CD4-positive, alpha-beta T cell (primary cell): Measurements from ENCODE around the gene PLCH2. TPM values are rescaled to one million over a fixed set of nuclear protein-coding genes. Genes with fewer than 3 reads are reported as not detected.

Experiments used
- ATAC-seq: fragments of 200-7000 bp; cut with Tn5 transposase; one replicate; pipeline ENCODE4 v1.10.0; 2022; ENCODE audit warnings: mild to moderate bottlenecking; ENCODE audit not compliant: poor library complexity
- CTCF ChIA-PET: fragments of 350-600 bp; sonication (Branson Sonifier 250); formaldehyde crosslinking; loops from one replicate; lab custom pipeline; 2021; ENCODE audit warnings: antibody characterized with exemption, inconsistent platforms; lab: Charles Lee
- POLR2A ChIA-PET: fragments of 350-600 bp; sonication (Branson Sonifier 250); formaldehyde crosslinking; loops from one replicate; lab custom pipeline; 2021; ENCODE audit warnings: antibody characterized with exemption, inconsistent platforms; lab: Charles Lee
- DNase-seq, 14 experiments: peaks; one replicate each; pipeline ENCODE4 v3.0.0-alpha.2; 2013 to 2020; ENCODE audit warnings: mixed read lengths in 2 of 14
- H3K27ac ChIP-seq, 2 donors: one replicate each; pipeline versions ENCODE4 v1.5.1 to v1.7.0; 2013; ENCODE audit warnings: low read length in 2 of 2, low read depth in 1 of 2, mild to moderate bottlenecking in 1 of 2
- H3K27me3 ChIP-seq, 2 experiments: 1 replicate in 1 of 2; 2 replicates in 1 of 2; pipeline versions ENCODE4 v1.6.1 to v1.7.0; 2013; ENCODE audit warnings: low read length in 2 of 2, control low read depth in 1 of 2, mild to moderate bottlenecking in 1 of 2, moderate library complexity in 1 of 2; ENCODE audit not compliant: insufficient read depth in 2 of 2, control insufficient read depth in 1 of 2
- H3K36me3 ChIP-seq: one replicate; pipeline ENCODE4 v1.6.1; 2013; ENCODE audit warnings: low read length, control low read depth; ENCODE audit not compliant: insufficient read depth
- H3K4me1 ChIP-seq: one replicate; pipeline ENCODE4 v1.6.1; 2013; ENCODE audit warnings: low read length, control low read depth; ENCODE audit not compliant: insufficient read depth
- H3K4me3 ChIP-seq: one replicate; pipeline ENCODE4 v1.5.1; 2013; ENCODE audit warnings: mild to moderate bottlenecking, low read length, moderate library complexity
- H3K9me3 ChIP-seq, 2 experiments: 1 replicate in 1 of 2; 2 replicates in 1 of 2; pipeline versions ENCODE4 v1.6.1 to v1.7.0; 2013; ENCODE audit warnings: low read length in 2 of 2, mild to moderate bottlenecking in 2 of 2, control low read depth in 1 of 2, moderate library complexity in 1 of 2; ENCODE audit not compliant: control insufficient read depth in 1 of 2, insufficient read depth in 1 of 2
- H3K27ac Mint-ChIP-seq: one replicate; pipeline ENCODE4 v1.8.0; 2020; ENCODE audit warnings: mixed read lengths
- H3K27me3 Mint-ChIP-seq: one replicate; pipeline ENCODE4 v1.8.0; 2021; ENCODE audit warnings: mixed read lengths
- H3K36me3 Mint-ChIP-seq: one replicate; pipeline ENCODE4 v1.8.0; 2021; ENCODE audit warnings: low read depth, mixed read lengths
- H3K4me1 Mint-ChIP-seq: one replicate; pipeline ENCODE4 v1.8.0; 2021; ENCODE audit warnings: low read depth, mixed read lengths
- H3K4me3 Mint-ChIP-seq: one replicate; pipeline ENCODE4 v1.8.0; 2020; ENCODE audit warnings: mild to moderate bottlenecking, mixed read lengths
- H3K9me3 Mint-ChIP-seq: one replicate; pipeline ENCODE4 v1.8.0; 2020; ENCODE audit warnings: mixed read lengths
- CTCF ChIP-seq: fragments of 200-600 bp; IDR thresholded peaks from one replicate; pipeline ENCODE4 v1.8.0; 2022; ENCODE audit warnings: antibody characterized with exemption, mild to moderate bottlenecking
- intact Hi-C, 2 experiments: fragments of 100-400 bp; cut with DNase I in 1 of 2; cut with micrococcal nuclease in 1 of 2; formaldehyde crosslinking; loops; one replicate each; pipeline versions ENCODE4 v1.15.1 to v1.9.0; 2023 to 2025; cut with DNase I, micrococcal nuclease
- total RNA-seq, 174 experiments: library from RNA in 2 of 174; stranded (reverse) in 2 of 174; gene quantifications; one replicate each; pipeline ENCODE4 v1.2.3 and lab custom pipeline; 2021 to 2026

The PLCH2 gene
- total RNA-seq, 2 experiments from 2014 or later, result 47.6 to 48.1 TPM

- Histone ChIP-seq H3K36me3 (peaks cover 17% of the 10 kb centered on the region), H3K27ac (no peak overlapping the region), H3K4me3 (no peak overlapping the region), H3K4me1 (no peaks in the 10 kb centered on the region), H3K27me3 (no peaks in the 10 kb centered on the region), H3K9me3 (peaks cover 3 to 33% of the 10 kb centered on the region in 2 experiments)
- Mint-ChIP-seq H3K27ac (no peak overlapping the region), H3K4me3 (no peak overlapping the region), H3K36me3 (peaks cover 29% of the 10 kb centered on the region), H3K9me3 (no peaks in the 10 kb centered on the region), H3K27me3 (no peaks in the 10 kb centered on the region), H3K4me1 (no peaks in the 10 kb centered on the region)
- TF ChIP-seq CTCF, result no peak
- ATAC-seq (no peak), DNase-seq (no peak)
- CTCF ChIA-PET, result no interaction called here
- POLR2A ChIA-PET, result no interaction called here
- intact Hi-C loops, result no loop called here
Observed at GRCh38 chr1:2486558-2486957, 10.5 kb downstream of the PLCH2 start.

DNA sequence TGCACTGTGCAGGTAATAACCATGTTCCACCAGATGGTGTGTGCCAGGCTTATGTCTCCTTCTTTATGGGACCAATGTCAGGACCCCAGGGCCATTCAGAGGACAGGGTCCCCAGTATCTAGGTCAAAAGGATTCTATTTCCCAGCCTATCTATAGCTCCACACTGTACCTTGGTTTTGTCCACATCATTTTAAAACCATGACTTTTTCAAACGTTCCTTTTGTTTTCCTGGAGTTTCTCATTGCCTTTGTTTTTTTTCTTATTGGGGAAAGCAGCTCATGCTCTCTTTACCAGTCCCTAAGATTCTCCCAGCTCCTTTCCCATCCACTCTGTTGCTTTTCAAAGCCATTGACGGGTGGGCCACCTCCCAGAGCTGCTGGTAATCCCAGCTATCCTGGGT lies 12.6 kb downstream of the PLCH2 start:
- TF ChIP-seq CTCF, result no peak
- intact Hi-C loops, result no loop called here
- Mint-ChIP-seq H3K4me1 (peaks cover 6% of the 10 kb centered on the region), H3K4me3 (no peak overlapping the region), H3K36me3 (peaks cover 29% of the 10 kb centered on the region), H3K9me3 (no peaks in the 10 kb centered on the region), H3K27ac (no peak overlapping the region), H3K27me3 (no peaks in the 10 kb centered on the region)
- Histone ChIP-seq H3K27ac (no peak overlapping the region), H3K4me1 (peaks cover 6% of the 10 kb centered on the region), H3K36me3 (peaks cover 17% of the 10 kb centered on the region), H3K27me3 (no peaks in the 10 kb centered on the region), H3K4me3 (no peak overlapping the region), H3K9me3 (peaks cover 3 to 33% of the 10 kb centered on the region in 2 experiments)
- ChIA-PET CTCF (no interaction called here), POLR2A (interaction anchor here (1.2 to 1.4 kb wide), 2 partner anchors 18 to 37 kb away, joined by 3 to 4 read pairs; partner anchors contain the start of gene PANK4)
- DNase-seq, result no peak
- no peak for ATAC-seq

- H3K9me3 Mint-ChIP-seq, result no peaks in the 10 kb centered on the region
- no peak for TF ChIP-seq CTCF
- ChIA-PET POLR2A (interaction anchor here (1.2 to 1.4 kb wide), 2 partner anchors 17 to 36 kb away, joined by 3 to 4 read pairs; partner anchors contain the start of gene PANK4), CTCF (no interaction called here)
- Histone ChIP-seq H3K4me3 (no peak overlapping the region), H3K36me3 (peaks cover 17% of the 10 kb centered on the region), H3K27ac (no peak overlapping the region), H3K4me1 (peaks cover 13% of the 10 kb centered on the region), H3K27me3 (no peaks in the 10 kb centered on the region), H3K9me3 (peaks cover 3 to 33% of the 10 kb centered on the region in 2 experiments)
- H3K27ac Mint-ChIP-seq, result no peak overlapping the region
- ATAC-seq, result no peak
- intact Hi-C loops, result no loop called here
- peaks cover 12% of the 10 kb centered on the region for H3K4me1 Mint-ChIP-seq
- DNase-seq, result no peak
- no peak overlapping the region for H3K4me3 Mint-ChIP-seq
- no peaks in the 10 kb centered on the region for H3K27me3 Mint-ChIP-seq
- H3K36me3 Mint-ChIP-seq, result peaks cover 29% of the 10 kb centered on the region
Observed at GRCh38 chr1:2489615-2490014, 13.5 kb downstream of the PLCH2 start.
